CD8-positive, alpha-beta memory T cell (primary cell): ENCODE results near the gene CALD1. TPM values are rescaled to one million over a fixed set of nuclear protein-coding genes. Genes with fewer than 3 reads are reported as not detected.

ENCODE experiments used
- CTCF ChIA-PET: fragments of 350-600 bp; sonication (Branson Sonifier 250); formaldehyde crosslinking; loops from one replicate; lab custom pipeline; 2021; ENCODE audit warnings: antibody characterized with exemption; lab: Charles Lee
- POLR2A ChIA-PET: fragments of 350-600 bp; sonication (Branson Sonifier 250); formaldehyde crosslinking; loops from one replicate; lab custom pipeline; 2021; ENCODE audit warnings: antibody characterized with exemption; lab: Charles Lee
- DNase-seq, 5 donors: peaks; one replicate each; pipeline versions ENCODE4 v3.0.0 to v3.0.0-alpha.2; 2020 to 2022; ENCODE audit warnings: mixed read lengths in 1 of 5
- H3K27ac ChIP-seq: one replicate; pipeline ENCODE4 v1.7.0; 2013; ENCODE audit warnings: low read depth, mild to moderate bottlenecking, low read length, moderate library complexity
- H3K27me3 ChIP-seq: 2 replicates; pipeline ENCODE4 v1.7.0; 2013; ENCODE audit warnings: low read length, mild to moderate bottlenecking; ENCODE audit not compliant: insufficient read depth, poor library complexity, severe bottlenecking
- H3K36me3 ChIP-seq: 2 replicates; pipeline ENCODE4 v1.7.0; 2013; ENCODE audit warnings: mild to moderate bottlenecking, low read length, moderate library complexity; ENCODE audit not compliant: insufficient read depth
- H3K4me1 ChIP-seq: 2 replicates; pipeline ENCODE4 v1.7.0; 2013; ENCODE audit warnings: mild to moderate bottlenecking, low read length, moderate library complexity; ENCODE audit not compliant: insufficient read depth
- H3K4me3 ChIP-seq: 2 replicates; pipeline ENCODE4 v1.7.0; 2013; ENCODE audit warnings: mild to moderate bottlenecking, low read length
- H3K9me3 ChIP-seq: 2 replicates; pipeline ENCODE4 v1.7.0; 2013; ENCODE audit warnings: mild to moderate bottlenecking, low read length
- H3K27ac Mint-ChIP-seq, 8 donors: one replicate each; pipeline ENCODE4 v1.8.0; 2020 to 2021; ENCODE audit warnings: mixed read lengths in 8 of 8, mild to moderate bottlenecking in 6 of 8, inconsistent platforms in 3 of 8, moderate library complexity in 3 of 8
- H3K27me3 Mint-ChIP-seq, 2 donors: one replicate each; pipeline ENCODE4 v1.8.0; 2020 to 2021; ENCODE audit warnings: mixed read lengths in 2 of 2, mild to moderate bottlenecking in 1 of 2, moderate library complexity in 1 of 2
- H3K36me3 Mint-ChIP-seq, 3 donors: one replicate each; pipeline ENCODE4 v1.8.0; 2020 to 2021; ENCODE audit warnings: mixed read lengths in 3 of 3, inconsistent platforms in 1 of 3, mild to moderate bottlenecking in 1 of 3
- H3K4me1 Mint-ChIP-seq, 3 donors: one replicate each; pipeline ENCODE4 v1.8.0; 2020 to 2021; ENCODE audit warnings: mixed read lengths in 3 of 3, inconsistent platforms in 1 of 3, mild to moderate bottlenecking in 1 of 3
- H3K4me3 Mint-ChIP-seq, 7 donors: one replicate each; pipeline ENCODE4 v1.8.0; 2020 to 2021; ENCODE audit warnings: mixed read lengths in 7 of 7, mild to moderate bottlenecking in 6 of 7, moderate library complexity in 4 of 7, inconsistent platforms in 2 of 7
- H3K9me3 Mint-ChIP-seq, 5 donors: one replicate each; pipeline ENCODE4 v1.8.0; 2020 to 2022; ENCODE audit warnings: mixed read lengths in 5 of 5, mild to moderate bottlenecking in 3 of 5, moderate library complexity in 2 of 5, inconsistent platforms in 1 of 5
- polyA plus RNA-seq: library from polyadenylated mRNA; unstranded; fragments of 300-500 nt; fragmentation: Illumina TruSeq; gene quantifications from one replicate; pipeline ENCODE4 v1.2.3, GENCODE V29; 2021
- total RNA-seq, 2 experiments: library from RNA; stranded (reverse); gene quantifications; one replicate each; pipeline ENCODE4 v1.2.3, GENCODE V29; 2021

CALD1 gene
- total and polyA plus RNA-seq, 3 experiments from 2014 or later = 3.1 to 3.3 TPM; not detected in 1

DNA sequence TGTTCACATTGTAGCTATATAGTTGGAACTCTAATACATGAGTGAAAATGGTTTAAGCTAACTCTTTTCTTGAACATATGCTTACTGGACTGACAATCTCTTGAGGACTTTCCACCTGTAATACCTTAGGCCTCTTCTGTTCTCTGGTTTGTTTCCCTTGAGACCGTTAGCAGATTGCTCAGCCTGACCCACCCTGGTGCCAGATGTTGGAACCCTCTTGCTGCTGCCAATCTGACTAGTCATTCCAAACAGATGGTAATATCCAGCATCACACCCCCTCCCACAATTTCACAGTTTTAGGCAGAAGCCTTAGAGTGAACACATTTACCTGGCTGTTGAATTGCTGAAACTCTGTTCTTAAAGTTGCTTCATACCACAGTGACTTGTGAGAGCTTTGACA lies 18.7 kb downstream of the CALD1 start:
- Histone ChIP-seq H3K4me1 (no peaks in the 10 kb centered on the region), H3K36me3 (no peaks in the 10 kb centered on the region), H3K27ac (no peak overlapping the region), H3K4me3 (no peak overlapping the region), H3K27me3 (peaks cover 3% of the 10 kb centered on the region), H3K9me3 (no peaks in the 10 kb centered on the region)
- Mint-ChIP-seq H3K4me1 (no peaks in the 10 kb centered on the region), H3K27ac (no peak overlapping the region), H3K36me3 (no peaks in the 10 kb centered on the region), H3K4me3 (no peak overlapping the region), H3K9me3 (peaks cover 0 to 4% (median 0%) of the 10 kb centered on the region in 5 donors), H3K27me3 (peaks cover 0 to 14% of the 10 kb centered on the region in 2 donors)
- no peak for DNase-seq
- ChIA-PET POLR2A (no interaction called here), CTCF (no interaction called here)

- Mint-ChIP-seq H3K4me3 (no peak overlapping the region), H3K27ac (no peak overlapping the region), H3K36me3 (no peaks in the 10 kb centered on the region), H3K4me1 (no peaks in the 10 kb centered on the region), H3K9me3 (peaks cover 0 to 4% (median 0%) of the 10 kb centered on the region in 5 donors), H3K27me3 (peaks cover 0 to 16% of the 10 kb centered on the region in 2 donors)
- H3K36me3 ChIP-seq = no peaks in the 10 kb centered on the region
- H3K27ac ChIP-seq = no peak overlapping the region
- DNase-seq = no peak
- POLR2A ChIA-PET = no interaction called here
- no peaks in the 10 kb centered on the region for H3K9me3 ChIP-seq
- no peaks in the 10 kb centered on the region for H3K4me1 ChIP-seq
- H3K4me3 ChIP-seq = no peak overlapping the region
- peaks cover 3% of the 10 kb centered on the region for H3K27me3 ChIP-seq
- CTCF ChIA-PET = no interaction called here
Measured at GRCh38 chr7:134799377-134799776, 19.9 kb downstream of the CALD1 start.

GRCh38 chr7:134802762-134803161 lies 23.3 kb downstream of the CALD1 start:
- Mint-ChIP-seq H3K27ac (no peak overlapping the region), H3K36me3 (no peaks in the 10 kb centered on the region), H3K4me3 (no peak overlapping the region), H3K4me1 (no peaks in the 10 kb centered on the region), H3K27me3 (peaks cover 7 to 31% of the 10 kb centered on the region in 2 donors), H3K9me3 (peaks cover 0 to 4% (median 0%) of the 10 kb centered on the region in 5 donors)
- POLR2A ChIA-PET = interaction anchor here (0.5 kb wide), 1 partner anchor 219 kb away, joined by 3 read pairs; no protein-coding TSS in a partner anchor
- Histone ChIP-seq H3K27ac (no peak overlapping the region), H3K9me3 (no peaks in the 10 kb centered on the region), H3K4me3 (no peak overlapping the region), H3K36me3 (no peaks in the 10 kb centered on the region), H3K27me3 (peaks cover 3% of the 10 kb centered on the region), H3K4me1 (no peaks in the 10 kb centered on the region)
- DNase-seq = no peak
- CTCF ChIA-PET = no interaction called here

DNA sequence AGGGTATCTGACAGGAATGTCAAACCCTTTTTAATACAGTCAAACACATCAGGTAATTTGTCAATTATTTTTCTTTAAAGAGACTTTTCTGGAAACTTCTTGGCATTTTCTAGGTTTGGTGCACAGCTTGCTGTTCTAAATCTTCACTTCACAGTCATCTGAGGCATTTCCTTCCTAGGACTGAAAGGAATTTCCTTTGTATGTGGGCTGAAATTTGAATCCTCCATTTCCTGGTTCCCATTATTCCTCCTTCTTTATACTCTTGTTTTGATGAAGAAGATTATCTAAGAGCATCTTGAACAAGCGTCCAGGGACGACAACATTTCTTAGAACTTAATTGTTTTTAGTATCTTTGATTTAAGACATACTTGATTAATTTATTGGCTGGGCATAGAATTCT lies 24.9 kb downstream of the CALD1 start:
- Mint-ChIP-seq H3K36me3 (no peaks in the 10 kb centered on the region), H3K4me3 (no peak overlapping the region), H3K27me3 (peaks cover 7 to 35% of the 10 kb centered on the region in 2 donors), H3K4me1 (no peaks in the 10 kb centered on the region), H3K9me3 (peaks cover 0 to 4% (median 0%) of the 10 kb centered on the region in 5 donors), H3K27ac (no peak overlapping the region)
- Histone ChIP-seq H3K9me3 (no peaks in the 10 kb centered on the region), H3K4me3 (no peak overlapping the region), H3K4me1 (no peaks in the 10 kb centered on the region), H3K27me3 (peaks cover 3% of the 10 kb centered on the region), H3K27ac (no peak overlapping the region), H3K36me3 (no peaks in the 10 kb centered on the region)
- ChIA-PET POLR2A (no interaction called here), CTCF (no interaction called here)
- DNase-seq = no peak

- Histone ChIP-seq H3K27ac (no peak overlapping the region), H3K4me1 (no peaks in the 10 kb centered on the region), H3K27me3 (peaks cover 3% of the 10 kb centered on the region), H3K4me3 (no peak overlapping the region), H3K36me3 (no peaks in the 10 kb centered on the region), H3K9me3 (no peaks in the 10 kb centered on the region)
- Mint-ChIP-seq H3K27me3 (peaks cover 7 to 35% of the 10 kb centered on the region in 2 donors), H3K27ac (peak overlapping the region in 1 of 8 donors; percentile 78), H3K9me3 (no peaks in the 10 kb centered on the region), H3K4me1 (no peaks in the 10 kb centered on the region), H3K4me3 (no peak overlapping the region), H3K36me3 (no peaks in the 10 kb centered on the region)
- ChIA-PET POLR2A (no interaction called here), CTCF (no interaction called here)
- no peak for DNase-seq
Measured at GRCh38 chr7:134804854-134805253, 25.4 kb downstream of the CALD1 start.

DNA sequence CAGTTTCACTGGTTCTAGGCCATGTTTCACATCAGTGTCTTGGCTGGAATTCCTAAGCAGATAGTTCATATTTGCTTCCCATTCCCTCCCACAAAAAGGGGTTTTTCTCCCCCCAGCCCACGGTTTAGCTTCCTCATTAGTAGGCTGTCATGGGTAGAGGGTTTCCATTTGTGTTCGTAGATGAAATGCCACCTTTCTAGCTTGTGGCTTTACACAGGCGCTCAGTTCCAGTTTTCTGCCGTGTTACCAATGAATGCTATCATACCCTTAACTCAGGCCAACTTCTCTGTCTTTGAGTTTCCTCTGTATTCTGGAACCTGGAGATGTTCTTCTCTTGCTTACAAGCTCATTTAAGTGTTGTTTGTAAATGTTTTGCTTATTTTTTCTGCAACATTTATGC lies 26.8 kb downstream of the CALD1 start:
- no peaks in the 10 kb centered on the region for H3K36me3 Mint-ChIP-seq
- Histone ChIP-seq H3K36me3 (no peaks in the 10 kb centered on the region), H3K9me3 (no peaks in the 10 kb centered on the region), H3K27ac (no peak overlapping the region), H3K4me3 (no peak overlapping the region), H3K27me3 (peaks cover 3% of the 10 kb centered on the region), H3K4me1 (no peaks in the 10 kb centered on the region)
- H3K9me3 Mint-ChIP-seq = no peaks in the 10 kb centered on the region
- peaks cover 7 to 35% of the 10 kb centered on the region in 2 donors for H3K27me3 Mint-ChIP-seq
- no peaks in the 10 kb centered on the region for H3K4me1 Mint-ChIP-seq
- no peak for DNase-seq
- H3K4me3 Mint-ChIP-seq = no peak overlapping the region
- ChIA-PET CTCF (no interaction called here), POLR2A (no interaction called here)
- H3K27ac Mint-ChIP-seq = no peak overlapping the region

DNA sequence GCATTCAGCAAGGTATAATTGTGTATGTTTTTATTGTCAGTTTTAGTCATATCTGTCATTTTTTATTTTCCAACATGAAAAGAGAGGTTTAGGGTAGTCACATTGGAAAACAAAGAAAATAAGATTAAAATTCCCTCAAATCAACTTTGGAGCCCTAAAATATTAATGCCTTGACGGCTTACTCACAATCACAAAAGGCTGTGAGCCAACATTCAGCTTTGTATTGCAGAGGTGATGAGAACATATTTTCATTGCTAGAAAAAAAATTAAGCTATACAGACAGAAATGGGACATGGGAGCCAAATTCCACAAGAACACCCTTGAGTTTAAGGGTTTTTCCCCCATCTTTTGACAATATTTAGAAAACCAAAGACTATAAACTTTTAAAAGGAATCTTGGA lies 30.2 kb downstream of the CALD1 start:
- no peak for DNase-seq
- Histone ChIP-seq H3K4me1 (no peaks in the 10 kb centered on the region), H3K36me3 (no peaks in the 10 kb centered on the region), H3K4me3 (no peak overlapping the region), H3K27me3 (no peaks in the 10 kb centered on the region), H3K27ac (no peak overlapping the region), H3K9me3 (no peaks in the 10 kb centered on the region)
- CTCF ChIA-PET = no interaction called here
- H3K9me3 Mint-ChIP-seq = no peaks in the 10 kb centered on the region
- POLR2A ChIA-PET = no interaction called here
- H3K36me3 Mint-ChIP-seq = peaks cover 0 to 4% (median 0%) of the 10 kb centered on the region in 3 donors
- no peak overlapping the region for H3K27ac Mint-ChIP-seq
- peaks cover 7 to 38% of the 10 kb centered on the region in 2 donors for H3K27me3 Mint-ChIP-seq
- H3K4me1 Mint-ChIP-seq = no peaks in the 10 kb centered on the region
- H3K4me3 Mint-ChIP-seq = no peak overlapping the region

GRCh38 chr7:134811765-134812164 lies 32.3 kb downstream of the CALD1 start:
- ChIA-PET CTCF (no interaction called here), POLR2A (no interaction called here)
- Mint-ChIP-seq H3K27ac (no peak overlapping the region), H3K4me1 (no peaks in the 10 kb centered on the region), H3K27me3 (peaks cover 2 to 24% of the 10 kb centered on the region in 2 donors), H3K4me3 (no peak overlapping the region), H3K36me3 (peaks cover 0 to 4% (median 0%) of the 10 kb centered on the region in 3 donors), H3K9me3 (no peaks in the 10 kb centered on the region)
- Histone ChIP-seq H3K4me1 (no peaks in the 10 kb centered on the region), H3K27me3 (no peaks in the 10 kb centered on the region), H3K27ac (no peak overlapping the region), H3K9me3 (no peaks in the 10 kb centered on the region), H3K4me3 (no peak overlapping the region), H3K36me3 (no peaks in the 10 kb centered on the region)
- DNase-seq = no peak
